HAP-1 (cell line): ENCODE measurements around the gene AKAP8L.

Experiments used
- DNase-seq, 2 experiments: peaks; one replicate each; pipeline ENCODE4 v3.0.0-alpha.2; 2016 to 2020; ENCODE audit warnings: low spot score in 2 of 2
- H3K27me3 ChIP-seq: fragments of 250-450 bp; sonication (Bioruptor Pico); 2 replicates; pipeline ENCODE4 v1.5.1; 2020; ENCODE audit warnings: low read depth, mild to moderate bottlenecking, moderate library complexity
- H3K36me3 ChIP-seq: fragments of 250-450 bp; sonication (Bioruptor Pico); replicated peaks from 2 replicates; pipeline ENCODE4 v1.5.1; 2020; ENCODE audit warnings: mild to moderate bottlenecking
- H3K4me1 ChIP-seq: fragments of 250-450 bp; sonication (Bioruptor Pico); 2 replicates; pipeline ENCODE4 v1.5.1; 2020; ENCODE audit warnings: mild to moderate bottlenecking
- H3K4me3 ChIP-seq: fragments of 250-450 bp; sonication (Bioruptor Pico); 2 replicates; pipeline ENCODE4 v1.5.1; 2020; ENCODE audit warnings: mild to moderate bottlenecking, moderate library complexity
- H3K9me3 ChIP-seq: fragments of 250-450 bp; sonication (Bioruptor Pico); 2 replicates; pipeline ENCODE4 v1.5.1; 2020; ENCODE audit warnings: mild to moderate bottlenecking, moderate library complexity
- in situ Hi-C: fragments of 300-500 bp; cut with MboI; formaldehyde crosslinking; loops from 3 replicates; pipeline ENCODE4 v1.14.3; 2020; ENCODE audit warnings: low sequenced_read_pairs, inconsistent platforms, mixed read lengths

Gene AKAP8L

DNA sequence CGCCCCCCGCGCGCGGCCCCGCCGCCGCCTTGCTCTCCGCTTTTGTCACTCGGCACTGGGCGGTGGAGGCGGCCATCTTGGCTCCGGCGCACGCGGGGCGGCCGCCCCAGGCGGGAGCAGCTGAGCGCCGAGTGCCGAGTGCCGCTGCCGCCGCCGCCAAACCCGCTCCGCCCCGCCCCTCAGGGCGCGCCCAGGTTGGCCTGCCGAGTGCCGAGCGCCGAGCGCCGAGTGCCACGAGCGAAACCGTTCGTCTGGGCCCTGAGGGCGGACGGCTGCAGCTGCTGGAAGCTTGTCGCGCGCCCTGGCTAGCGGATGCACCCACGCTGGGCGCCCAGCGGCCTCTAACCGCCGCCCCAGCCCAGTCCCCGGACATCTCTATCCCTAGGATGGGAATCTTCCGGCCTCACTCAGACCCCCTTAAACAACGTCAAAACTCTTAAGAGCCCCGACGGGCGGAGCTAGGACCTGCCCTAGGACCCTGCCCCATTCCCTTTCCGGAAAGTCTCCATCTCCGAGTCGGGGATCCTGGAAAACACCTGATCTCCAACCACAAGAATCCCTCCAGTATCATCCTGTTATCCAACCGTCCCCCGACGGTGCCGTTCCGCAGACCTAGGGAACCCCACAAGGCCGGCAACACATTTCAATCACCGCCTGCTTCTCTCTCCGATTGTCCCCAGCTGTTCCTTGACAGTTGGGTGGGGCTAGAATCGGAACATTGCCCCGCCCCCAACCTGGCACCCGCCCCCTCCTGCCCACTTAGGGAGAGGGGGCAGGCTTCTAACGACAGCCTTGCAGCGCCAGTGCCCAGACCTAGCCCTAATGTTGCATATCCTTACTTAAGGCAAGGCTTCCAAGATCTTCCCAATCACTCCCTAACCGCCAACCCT is 14.1 kb upstream of the AKAP8L start:
- Histone ChIP-seq H3K4me1 (peaks cover 6% of the 10 kb centered on the region; the same call in 1 of the 2 replicates), H3K4me3 (peak overlapping the region; percentile 65), H3K36me3 (no peaks in the 10 kb centered on the region; the same call in none of the 2 replicates), H3K9me3 (no peaks in the 10 kb centered on the region), H3K27me3 (no peaks in the 10 kb centered on the region)
- DNase-seq = peak; percentile 73 to 95
- in situ Hi-C loops = no loop called here

DNA sequence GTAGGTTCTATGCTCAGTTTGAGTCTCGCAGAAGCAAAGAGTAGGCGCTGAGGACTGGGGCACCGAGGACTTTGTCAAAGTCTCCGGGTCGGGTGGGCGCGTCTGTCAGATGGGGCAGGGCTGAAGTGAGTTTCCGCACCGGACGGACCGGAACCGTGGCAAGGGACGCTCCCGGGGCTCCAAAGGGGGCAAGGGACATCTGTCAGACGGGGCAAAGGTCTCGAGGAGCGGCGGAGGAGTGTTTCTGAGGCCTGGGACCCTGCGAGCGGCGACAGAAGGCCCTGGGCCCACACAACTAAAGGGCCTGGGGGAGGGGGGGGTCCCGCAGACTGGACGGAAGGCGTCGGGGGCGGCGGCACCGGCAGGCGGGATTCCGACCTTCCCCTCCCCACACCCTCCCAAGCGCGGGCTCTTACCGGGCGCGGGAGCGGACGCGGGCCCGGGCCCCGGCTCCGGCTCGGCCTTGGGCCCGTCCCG is 13.3 kb upstream of the AKAP8L start:
- peak overlapping the region; percentile 83 for H3K4me3 ChIP-seq
- H3K36me3 ChIP-seq = peaks cover 8% of the 10 kb centered on the region
- H3K4me1 ChIP-seq = peaks cover 6% of the 10 kb centered on the region; the same call in 1 of the 2 replicates
- DNase-seq = peak in 1 of 2 experiments; percentile 32
- in situ Hi-C loops = no loop called here
- no peaks in the 10 kb centered on the region for H3K27me3 ChIP-seq
- H3K9me3 ChIP-seq = no peaks in the 10 kb centered on the region

DNA sequence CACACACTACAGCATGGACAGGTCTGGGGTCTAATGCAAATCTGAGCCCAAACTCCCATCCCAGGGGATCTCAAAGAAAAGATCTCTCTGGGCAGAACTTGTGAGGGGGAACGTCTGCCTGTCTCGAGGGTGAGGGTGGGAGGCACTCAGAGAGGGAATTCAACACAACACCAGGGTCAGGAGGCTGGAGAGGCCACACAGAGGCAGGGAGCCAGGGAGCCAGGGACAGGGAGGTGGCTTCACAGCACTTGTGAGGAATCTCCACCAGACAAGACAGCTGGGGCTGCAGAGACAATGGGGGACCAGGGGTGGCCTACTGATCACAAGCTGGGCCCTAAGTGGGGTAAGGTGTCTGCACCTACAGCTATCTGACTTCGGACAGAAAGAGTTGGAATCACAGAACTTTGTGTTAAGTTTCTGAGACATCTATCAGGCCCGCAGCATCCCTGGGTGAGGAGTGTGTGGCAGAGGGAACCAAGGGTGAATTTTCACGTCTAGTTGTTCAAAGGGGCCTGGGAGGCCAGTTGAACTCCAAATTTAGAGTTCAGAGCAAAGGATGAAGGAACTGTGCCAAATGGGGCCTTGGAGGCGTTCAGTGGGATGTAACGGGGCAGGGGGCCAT is 12.7 kb upstream of the AKAP8L start:
- in situ Hi-C loops = no loop called here

DNA sequence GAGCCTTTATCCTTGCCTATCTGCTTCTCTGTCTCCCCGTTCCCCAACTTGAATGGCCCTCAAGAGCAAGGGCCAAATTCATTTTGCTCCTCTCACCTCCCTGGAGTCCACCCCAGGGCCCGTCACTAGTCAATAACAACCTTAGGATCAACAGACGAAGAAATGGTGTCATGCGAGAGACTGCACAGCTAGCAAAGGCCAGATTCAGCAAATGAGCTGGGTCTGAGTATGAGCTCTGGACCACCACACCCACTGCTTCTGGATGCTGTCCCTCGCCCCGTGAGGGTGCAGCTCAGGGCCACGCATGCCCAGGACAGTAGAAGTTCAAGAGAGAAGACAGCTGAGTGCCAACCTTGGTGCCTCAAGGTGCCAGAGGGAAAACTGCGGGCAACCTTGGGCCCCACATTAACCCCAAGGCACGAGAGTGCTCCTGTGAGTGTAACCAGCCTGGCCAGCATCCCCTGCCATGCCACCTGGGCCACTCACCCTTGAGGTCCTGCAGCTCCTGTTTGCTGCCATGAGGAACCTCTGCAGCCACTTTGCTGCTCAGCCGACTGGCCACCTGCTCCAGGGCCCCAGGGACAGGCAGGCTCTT is 11.8 kb upstream of the AKAP8L start:
- Histone ChIP-seq H3K4me1 (peaks cover 6% of the 10 kb centered on the region; the same call in 1 of the 2 replicates), H3K4me3 (peak overlapping the region; percentile 83; the same call in 1 of the 2 replicates), H3K36me3 (peaks cover 20% of the 10 kb centered on the region), H3K27me3 (no peaks in the 10 kb centered on the region), H3K9me3 (no peaks in the 10 kb centered on the region)
- DNase-seq = no peak
- in situ Hi-C loops = no loop called here

More for the DNA sequence above, 12.7 kb upstream of the AKAP8L start:
- H3K4me3 ChIP-seq = peak overlapping the region; percentile 83
- H3K36me3 ChIP-seq = peaks cover 13% of the 10 kb centered on the region
- peaks cover 6% of the 10 kb centered on the region; the same call in 1 of the 2 replicates for H3K4me1 ChIP-seq
- no peaks in the 10 kb centered on the region for H3K27me3 ChIP-seq
- H3K9me3 ChIP-seq = no peaks in the 10 kb centered on the region
- no peak for DNase-seq

DNA sequence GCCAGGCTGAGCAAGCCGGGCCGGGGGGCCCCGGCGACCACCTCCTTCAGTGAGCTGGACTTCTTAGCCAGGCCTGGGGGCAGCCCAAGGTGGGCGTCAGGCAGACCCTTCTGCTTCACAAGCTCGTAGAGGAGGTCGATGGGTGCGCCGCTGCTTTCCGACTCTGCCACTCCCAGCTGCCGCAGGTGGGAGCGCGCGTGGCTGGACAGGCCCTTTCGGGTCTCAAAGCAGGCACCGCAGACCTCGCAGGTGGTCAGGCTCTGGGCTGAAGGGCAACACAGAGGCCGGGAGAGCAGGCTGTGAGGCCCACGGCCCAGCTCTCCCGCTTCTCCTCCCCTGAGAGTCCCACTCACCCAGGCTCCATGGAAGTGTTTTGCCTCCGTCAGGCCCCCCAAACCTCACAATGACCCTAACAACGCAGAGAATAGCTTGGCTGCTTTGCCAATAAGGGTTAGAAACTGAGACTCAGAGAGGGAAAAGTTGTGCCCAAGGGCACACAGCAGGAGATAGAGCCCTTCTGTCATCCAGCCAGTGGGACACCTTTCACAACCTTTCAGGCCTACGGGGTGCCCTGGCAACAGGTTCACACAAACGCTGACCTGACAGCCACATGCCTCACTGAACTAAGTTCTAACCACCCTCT is 11.2 kb upstream of the AKAP8L start:
- in situ Hi-C loops = loop anchor here (5.0 kb wide), 1 partner anchor 127 kb away; no protein-coding TSS in a partner anchor
- no peaks in the 10 kb centered on the region for H3K27me3 ChIP-seq
- H3K36me3 ChIP-seq = peaks cover 25% of the 10 kb centered on the region
- no peak overlapping the region for H3K4me3 ChIP-seq
- H3K4me1 ChIP-seq = peaks cover 6% of the 10 kb centered on the region; the same call in 1 of the 2 replicates
- H3K9me3 ChIP-seq = no peaks in the 10 kb centered on the region
- DNase-seq = no peak

DNA sequence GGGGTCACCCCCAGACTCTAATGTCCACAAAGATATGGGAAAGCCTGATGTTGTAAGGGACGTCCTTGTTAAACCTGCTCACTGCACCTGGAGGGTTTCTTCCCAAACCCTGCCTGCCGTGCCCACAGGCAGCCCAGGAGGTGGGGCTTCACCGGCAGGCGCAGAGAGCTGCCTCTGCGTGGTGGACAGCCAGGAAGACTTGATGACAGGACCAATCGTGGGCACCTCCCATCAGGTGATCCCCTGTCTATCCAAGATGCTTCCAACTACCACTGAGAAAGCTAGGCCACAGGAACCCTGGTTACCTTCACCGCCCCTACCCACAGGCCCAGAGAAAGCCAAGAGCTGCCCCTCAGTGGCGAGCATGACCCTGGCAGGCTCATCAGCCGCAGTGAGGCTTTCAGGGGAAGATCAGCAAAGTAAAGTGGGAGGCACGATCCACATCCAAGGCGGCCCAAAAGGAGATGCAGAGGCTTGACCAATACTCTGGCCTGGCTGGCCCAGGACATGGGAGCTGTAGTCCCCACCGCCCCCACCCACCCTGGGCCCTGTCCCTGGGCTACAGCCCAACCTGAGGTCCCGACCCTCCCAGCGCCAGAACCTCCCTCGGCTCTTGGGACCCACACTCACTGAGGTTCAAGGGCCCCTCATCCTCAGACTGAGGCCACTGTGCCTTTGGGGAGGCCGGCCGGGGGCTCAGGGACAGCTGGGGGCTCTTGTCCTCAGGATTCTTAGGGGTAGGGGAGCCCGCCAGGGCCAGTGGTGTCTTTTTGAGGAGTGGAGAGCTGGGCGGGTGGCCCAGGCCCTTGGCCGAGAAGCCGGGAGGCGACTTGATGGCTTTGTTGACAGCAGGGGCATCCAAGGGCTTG is 10.4 kb upstream of the AKAP8L start:
- H3K4me1 ChIP-seq = peaks cover 6% of the 10 kb centered on the region; the same call in 1 of the 2 replicates
- no peak overlapping the region for H3K4me3 ChIP-seq
- H3K36me3 ChIP-seq = peaks cover 33% of the 10 kb centered on the region
- DNase-seq = no peak
- H3K27me3 ChIP-seq = no peaks in the 10 kb centered on the region
- no peaks in the 10 kb centered on the region for H3K9me3 ChIP-seq
- in situ Hi-C loops = loop anchor here (5.0 kb wide), 1 partner anchor 128 kb away; no protein-coding TSS in a partner anchor

DNA sequence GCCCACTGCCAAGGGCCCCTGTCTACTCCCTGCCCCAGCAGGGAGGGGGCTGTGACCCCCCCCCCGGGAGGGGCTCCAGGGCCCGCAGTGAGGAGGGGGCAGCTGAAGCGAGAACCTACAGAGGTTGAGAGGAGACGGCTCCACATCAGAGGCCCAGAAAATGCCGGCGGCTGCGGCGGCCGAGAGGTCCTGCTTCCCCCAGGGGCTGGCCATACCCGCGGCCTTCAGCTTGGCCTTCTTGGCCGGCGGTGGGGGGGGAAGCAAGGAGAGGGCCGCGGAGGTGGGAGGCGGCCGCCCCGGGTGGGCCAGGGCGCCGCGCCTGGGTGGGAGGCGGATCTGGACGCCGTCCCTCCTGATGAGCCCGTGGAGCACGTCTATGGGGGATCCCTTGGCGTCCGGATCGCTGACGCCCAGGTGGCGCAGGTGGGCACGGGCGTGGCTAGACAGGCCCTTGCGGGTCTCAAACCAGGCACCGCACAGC is 9.2 kb upstream of the AKAP8L start:
- Histone ChIP-seq H3K9me3 (no peaks in the 10 kb centered on the region), H3K4me1 (peaks cover 6% of the 10 kb centered on the region; the same call in 1 of the 2 replicates), H3K36me3 (peaks cover 44% of the 10 kb centered on the region), H3K4me3 (no peak overlapping the region), H3K27me3 (no peaks in the 10 kb centered on the region)
- no peak for DNase-seq
- in situ Hi-C loops = loop anchor here (5.0 kb wide), 1 partner anchor 129 kb away; no protein-coding TSS in a partner anchor

DNA sequence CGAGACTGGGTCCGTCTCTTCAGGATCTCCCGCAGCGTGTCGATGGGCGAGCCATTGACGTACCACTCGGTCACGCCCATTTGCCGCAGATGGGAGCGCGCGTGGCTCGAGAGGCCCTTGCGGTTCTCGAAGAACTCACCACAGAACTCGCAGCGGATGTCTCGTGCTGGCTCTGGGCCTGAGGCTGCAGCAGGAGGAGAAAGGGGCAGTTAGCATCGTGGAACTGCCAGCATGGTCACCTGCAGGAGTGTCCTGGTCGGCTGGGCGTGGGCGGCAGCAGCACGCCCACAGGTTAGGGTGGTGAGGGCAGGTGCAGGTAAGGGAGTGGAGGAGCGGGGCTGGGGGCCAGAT is 8.5 kb upstream of the AKAP8L start:
- Histone ChIP-seq H3K36me3 (peaks cover 48% of the 10 kb centered on the region), H3K9me3 (no peaks in the 10 kb centered on the region), H3K4me1 (peaks cover 6% of the 10 kb centered on the region; the same call in 1 of the 2 replicates), H3K4me3 (no peak overlapping the region), H3K27me3 (no peaks in the 10 kb centered on the region)
- in situ Hi-C loops = loop anchor here (5.0 kb wide), 1 partner anchor 130 kb away; no protein-coding TSS in a partner anchor
- DNase-seq = no peak

DNA sequence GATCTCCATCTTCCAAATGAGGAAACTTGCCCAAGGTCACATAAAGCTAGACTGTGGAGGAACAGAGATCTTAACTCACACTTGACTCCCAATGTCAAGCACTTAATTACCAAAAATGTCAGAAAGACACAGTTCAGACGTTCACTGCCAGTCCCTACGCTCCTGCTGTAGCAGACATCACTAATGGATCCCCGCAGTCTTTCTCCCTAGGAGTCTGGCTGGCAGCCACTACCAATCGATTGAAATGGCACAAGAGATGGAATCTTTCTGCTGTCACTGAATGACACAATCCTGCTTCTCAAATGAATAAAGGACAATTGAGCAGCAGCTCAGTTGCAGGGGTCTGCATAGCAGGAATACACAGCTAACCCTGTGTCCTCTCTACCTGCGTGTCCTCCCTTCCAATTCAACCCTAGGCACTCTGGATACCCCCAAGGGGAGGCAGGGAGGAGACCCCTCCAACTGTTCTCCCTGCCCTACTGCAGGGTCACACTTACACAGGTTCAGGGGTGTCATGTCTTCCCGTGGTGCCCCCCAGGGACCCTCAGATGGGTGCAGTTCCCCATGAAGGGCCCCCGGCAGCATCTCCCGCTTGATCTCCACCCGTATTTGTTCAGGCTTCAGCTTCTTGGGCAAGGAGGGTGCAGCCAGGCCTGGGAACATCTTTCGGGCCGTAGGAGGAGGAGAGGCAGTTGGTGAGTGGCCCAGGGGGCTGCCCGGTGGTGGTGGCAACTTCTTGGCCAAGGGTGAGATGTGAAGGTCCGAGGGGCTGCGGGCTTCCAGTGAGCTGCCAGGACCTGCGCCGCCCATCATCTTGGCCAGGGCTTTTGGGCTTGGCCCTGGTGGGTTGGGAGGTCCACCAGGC is 7.9 kb upstream of the AKAP8L start:
- no peak for DNase-seq
- Histone ChIP-seq H3K4me1 (peaks cover 6% of the 10 kb centered on the region; the same call in 1 of the 2 replicates), H3K36me3 (peaks cover 48% of the 10 kb centered on the region), H3K27me3 (no peaks in the 10 kb centered on the region), H3K9me3 (no peaks in the 10 kb centered on the region), H3K4me3 (no peak overlapping the region)
- in situ Hi-C loops = loop anchor here (5.0 kb wide), 1 partner anchor 131 kb away; no protein-coding TSS in a partner anchor

DNA sequence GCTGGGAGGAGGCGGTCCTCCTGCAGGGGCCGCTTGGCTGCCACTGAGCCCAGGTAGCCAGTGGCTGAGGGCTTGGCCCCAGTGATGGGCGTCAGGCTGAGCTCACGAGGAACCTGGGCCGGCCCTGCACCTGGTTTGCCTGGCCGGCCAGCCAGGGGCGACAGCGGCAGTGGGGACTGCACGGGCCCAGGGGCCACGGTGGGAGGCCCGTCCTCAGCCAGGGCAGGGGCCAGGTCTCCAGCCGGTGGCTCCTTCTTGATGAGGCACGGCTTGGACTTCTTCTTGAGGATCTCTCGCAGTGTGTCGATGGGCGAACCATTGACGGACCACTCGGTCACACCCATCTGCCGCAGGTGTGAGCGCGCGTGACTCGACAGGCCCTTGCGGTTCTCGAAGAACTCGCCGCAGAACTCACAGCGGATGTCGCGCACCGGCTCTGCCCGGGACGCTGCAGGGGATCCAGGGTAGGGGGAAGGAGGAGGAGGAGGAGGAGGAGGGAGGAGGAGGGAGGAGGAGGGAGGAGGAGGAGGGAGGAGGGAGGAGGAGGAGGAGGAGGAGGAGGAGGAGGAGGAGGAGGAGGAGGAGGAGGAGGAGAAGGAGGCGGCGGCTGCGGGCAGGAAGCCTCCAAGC is 6.6 kb upstream of the AKAP8L start:
- no peaks in the 10 kb centered on the region for H3K27me3 ChIP-seq
- H3K4me3 ChIP-seq = no peak overlapping the region
- in situ Hi-C loops = loop anchor here (5.0 kb wide), 1 partner anchor 132 kb away; no protein-coding TSS in a partner anchor
- peaks cover 48% of the 10 kb centered on the region for H3K36me3 ChIP-seq
- no peaks in the 10 kb centered on the region for H3K4me1 ChIP-seq
- no peaks in the 10 kb centered on the region for H3K9me3 ChIP-seq
- no peak for DNase-seq

DNA sequence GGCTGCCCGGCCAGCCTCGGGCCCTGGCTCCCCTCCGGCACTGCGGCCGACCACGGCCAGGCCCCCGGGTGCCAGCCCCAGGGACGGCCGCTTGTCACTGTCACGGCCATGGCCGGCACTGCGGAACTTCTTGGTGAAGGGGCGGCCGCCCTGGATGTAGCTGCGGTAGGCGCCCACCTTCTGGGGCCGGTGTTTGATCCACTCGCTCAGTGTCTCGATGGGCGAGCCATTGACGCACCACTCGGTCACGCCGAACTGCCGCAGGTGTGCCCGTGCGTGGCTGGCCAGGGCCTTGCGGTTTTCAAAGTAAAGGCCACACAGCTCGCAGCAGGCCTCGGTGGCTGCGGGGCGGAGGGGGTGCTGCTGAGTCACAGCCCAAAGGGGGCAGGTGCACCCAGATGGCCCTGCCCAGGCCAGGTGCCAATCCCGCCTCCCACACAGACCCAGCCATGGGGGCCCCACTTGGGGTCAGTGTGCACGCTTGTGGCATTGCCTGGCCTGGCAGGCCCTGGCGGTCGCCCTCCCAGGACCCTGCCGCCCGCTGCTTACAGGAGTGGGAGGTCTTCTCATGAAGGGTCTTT is 6.0 kb upstream of the AKAP8L start:
- in situ Hi-C loops = loop anchor here (5.0 kb wide), 1 partner anchor 133 kb away; no protein-coding TSS in a partner anchor
- Histone ChIP-seq H3K4me3 (no peak overlapping the region), H3K9me3 (no peaks in the 10 kb centered on the region), H3K27me3 (no peaks in the 10 kb centered on the region), H3K4me1 (no peaks in the 10 kb centered on the region), H3K36me3 (peaks cover 48% of the 10 kb centered on the region)
- no peak for DNase-seq
